Skeletal muscle tissue (tissue), 4 donors: Measurements from ENCODE around the gene PNPLA1. TPM values are rescaled to one million over a fixed set of nuclear protein-coding genes. Genes with fewer than 3 reads are reported as not detected.

Experiments used
- H3K27ac ChIP-seq: one replicate; pipeline ENCODE4 v1.7.0; 2013; ENCODE audit warnings: mild to moderate bottlenecking, low read depth, low read length, inconsistent platforms
- H3K27me3 ChIP-seq, 3 donors: one replicate each; pipeline ENCODE4 v1.7.0; 2013; ENCODE audit warnings: low read length in 3 of 3; ENCODE audit not compliant: control insufficient read depth in 3 of 3, insufficient read depth in 3 of 3
- H3K36me3 ChIP-seq, 3 donors: one replicate each; pipeline ENCODE4 v1.7.0; 2013; ENCODE audit warnings: low read length in 3 of 3; ENCODE audit not compliant: control insufficient read depth in 3 of 3, insufficient read depth in 3 of 3
- H3K4me1 ChIP-seq, 3 donors: one replicate each; pipeline ENCODE4 v1.7.0; 2013; ENCODE audit warnings: low read length in 3 of 3, mild to moderate bottlenecking in 3 of 3; ENCODE audit not compliant: control insufficient read depth in 3 of 3, insufficient read depth in 3 of 3
- H3K4me3 ChIP-seq, 3 donors: one replicate each; pipeline ENCODE4 v1.7.0; 2013; ENCODE audit warnings: low read length in 3 of 3
- H3K9ac ChIP-seq, 3 donors: one replicate each; pipeline ENCODE4 v1.7.0; 2013; ENCODE audit warnings: low read length in 3 of 3, mild to moderate bottlenecking in 3 of 3, moderate library complexity in 2 of 3, low read depth in 1 of 3
- H3K9me3 ChIP-seq, 3 donors: one replicate each; pipeline ENCODE4 v1.7.0; 2013; ENCODE audit warnings: low read length in 3 of 3; ENCODE audit not compliant: control insufficient read depth in 3 of 3
- total RNA-seq: library from RNA; depleted of rRNA; stranded (reverse); fragments of >200 nt; gene quantifications from one replicate; pipeline ENCODE4 v1.2.3, GENCODE V29; 2014
- donor health status: Osteomylitis.

The PNPLA1 gene
- total RNA-seq, 1 donor from 2014 or later, result not detected

GRCh38 chr6:36245572-36246061 is 24.2 kb upstream of the PNPLA1 start:
- no peak overlapping the region for H3K4me3 ChIP-seq
- H3K36me3 ChIP-seq, result no peaks in the 10 kb centered on the region
- no peaks in the 10 kb centered on the region for H3K9me3 ChIP-seq
- peak overlapping the region in 1 of 3 donors; percentile 33 for H3K9ac ChIP-seq
- H3K4me1 ChIP-seq, result peaks cover 0 to 6% (median 0%) of the 10 kb centered on the region in 3 donors
- peaks cover 0 to 3% (median 0%) of the 10 kb centered on the region in 3 donors for H3K27me3 ChIP-seq
- H3K27ac ChIP-seq, result no peak overlapping the region

GRCh38 chr6:36246506-36247268 is 23.2 kb upstream of the PNPLA1 start:
- H3K9me3 ChIP-seq, result no peaks in the 10 kb centered on the region
- H3K27ac ChIP-seq, result no peak overlapping the region
- H3K4me3 ChIP-seq, result no peak overlapping the region
- H3K36me3 ChIP-seq, result no peaks in the 10 kb centered on the region
- peaks cover 0 to 6% (median 0%) of the 10 kb centered on the region in 3 donors for H3K4me1 ChIP-seq
- H3K27me3 ChIP-seq, result peaks cover 0 to 3% (median 0%) of the 10 kb centered on the region in 3 donors
- H3K9ac ChIP-seq, result no peak overlapping the region

DNA sequence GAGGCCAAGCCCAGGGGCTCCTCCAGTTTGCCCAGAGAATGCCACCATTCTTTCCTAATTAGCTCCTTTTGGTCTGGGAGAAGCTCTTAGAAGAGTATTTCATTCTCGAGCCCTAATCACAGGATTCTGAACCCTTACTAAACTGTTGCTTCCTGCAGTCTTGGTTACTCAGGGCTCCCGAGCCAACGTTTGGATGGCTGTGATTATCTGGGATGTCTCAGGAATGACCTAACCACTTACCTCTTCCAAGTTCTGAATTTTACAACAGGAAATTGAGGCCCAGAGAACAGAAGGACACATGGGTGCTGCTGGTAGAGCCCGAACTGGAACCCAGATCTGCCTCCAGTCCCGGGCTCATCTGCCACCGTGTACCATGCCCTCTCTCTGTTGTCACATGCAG is 22.2 kb upstream of the PNPLA1 start:
- Histone ChIP-seq H3K27ac (no peak overlapping the region), H3K9me3 (no peaks in the 10 kb centered on the region), H3K4me3 (no peak overlapping the region), H3K9ac (no peak overlapping the region), H3K4me1 (peaks cover 0 to 6% (median 0%) of the 10 kb centered on the region in 3 donors), H3K36me3 (no peaks in the 10 kb centered on the region), H3K27me3 (no peaks in the 10 kb centered on the region)

GRCh38 chr6:36248980-36249379 is 20.9 kb upstream of the PNPLA1 start:
- H3K27me3 ChIP-seq, result no peaks in the 10 kb centered on the region
- no peak overlapping the region for H3K4me3 ChIP-seq

GRCh38 chr6:36249536-36249935 is 20.3 kb upstream of the PNPLA1 start:
- Histone ChIP-seq H3K36me3 (no peaks in the 10 kb centered on the region), H3K27me3 (no peaks in the 10 kb centered on the region), H3K27ac (no peak overlapping the region)

More at GRCh38 chr6:36248980-36249379, 20.9 kb upstream of the PNPLA1 start:
- Histone ChIP-seq H3K36me3 (no peaks in the 10 kb centered on the region), H3K27ac (no peak overlapping the region), H3K9me3 (no peaks in the 10 kb centered on the region), H3K9ac (no peak overlapping the region), H3K4me1 (peaks cover 0 to 6% (median 0%) of the 10 kb centered on the region in 3 donors)

DNA sequence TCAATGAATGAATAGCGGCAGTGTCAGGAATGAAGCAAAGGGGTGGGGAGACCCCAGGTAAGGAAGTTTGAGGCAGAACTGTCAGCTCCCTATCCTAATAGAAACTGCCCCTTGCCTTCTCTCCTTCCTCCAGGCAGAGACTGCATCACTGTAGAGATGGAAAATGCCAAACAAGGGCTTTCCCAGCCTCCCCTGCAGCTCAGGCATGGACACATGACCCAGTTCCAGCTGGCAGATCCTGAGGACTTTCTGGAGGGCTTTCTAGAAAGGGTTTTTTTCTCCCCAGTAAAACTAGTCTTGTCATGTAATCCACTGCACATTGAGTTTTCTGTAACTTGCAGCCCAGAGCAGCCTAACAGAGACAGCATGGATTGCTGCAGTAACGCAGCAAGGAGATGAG is 17.9 kb upstream of the PNPLA1 start:
- Histone ChIP-seq H3K27ac (no peak overlapping the region), H3K9ac (no peak overlapping the region), H3K36me3 (no peaks in the 10 kb centered on the region), H3K4me3 (no peak overlapping the region), H3K27me3 (no peaks in the 10 kb centered on the region), H3K4me1 (peaks cover 0 to 6% (median 0%) of the 10 kb centered on the region in 3 donors), H3K9me3 (no peaks in the 10 kb centered on the region)

More at GRCh38 chr6:36249536-36249935, 20.3 kb upstream of the PNPLA1 start:
- Histone ChIP-seq H3K4me1 (peaks cover 0 to 6% (median 0%) of the 10 kb centered on the region in 3 donors), H3K9me3 (no peaks in the 10 kb centered on the region), H3K9ac (no peak overlapping the region), H3K4me3 (no peak overlapping the region)

- no peak overlapping the region for H3K9ac ChIP-seq
Measured at GRCh38 chr6:36263390-36264000, 6.4 kb upstream of the PNPLA1 start.

DNA sequence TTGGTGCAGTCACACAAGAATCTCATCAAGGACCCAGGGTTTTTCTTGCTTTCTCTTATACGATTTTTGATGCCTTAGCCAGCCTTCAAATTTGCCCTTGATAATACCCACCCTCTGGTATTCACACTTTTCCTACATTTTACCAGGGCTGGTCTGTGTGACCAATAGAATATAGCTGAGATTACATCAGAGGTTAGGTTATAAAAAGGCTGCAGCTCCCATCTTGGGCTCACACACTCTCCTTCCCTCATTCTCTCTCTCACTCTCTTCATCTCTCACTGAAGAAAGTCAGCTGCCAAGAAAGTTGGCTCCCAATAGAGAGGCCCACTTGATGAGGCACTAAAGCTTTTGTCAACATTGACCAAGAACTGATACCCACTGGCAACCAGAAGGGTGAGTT is 4.1 kb upstream of the PNPLA1 start:
- H3K27ac ChIP-seq, result no peak overlapping the region
- H3K9me3 ChIP-seq, result peaks cover 2 to 8% (median 5%) of the 10 kb centered on the region in 3 donors
- no peak overlapping the region for H3K4me3 ChIP-seq
- peaks cover 22 to 28% (median 26%) of the 10 kb centered on the region in 3 donors for H3K27me3 ChIP-seq
- no peaks in the 10 kb centered on the region for H3K36me3 ChIP-seq
- no peaks in the 10 kb centered on the region for H3K4me1 ChIP-seq
- H3K9ac ChIP-seq, result no peak overlapping the region

More at GRCh38 chr6:36263390-36264000, 6.4 kb upstream of the PNPLA1 start:
- H3K27ac ChIP-seq, result no peak overlapping the region
- H3K36me3 ChIP-seq, result no peaks in the 10 kb centered on the region
- H3K4me1 ChIP-seq, result no peaks in the 10 kb centered on the region
- H3K4me3 ChIP-seq, result no peak overlapping the region
- H3K27me3 ChIP-seq, result peaks cover 5 to 10% (median 8%) of the 10 kb centered on the region in 3 donors
- H3K9me3 ChIP-seq, result peaks cover 2 to 8% (median 5%) of the 10 kb centered on the region in 3 donors

DNA sequence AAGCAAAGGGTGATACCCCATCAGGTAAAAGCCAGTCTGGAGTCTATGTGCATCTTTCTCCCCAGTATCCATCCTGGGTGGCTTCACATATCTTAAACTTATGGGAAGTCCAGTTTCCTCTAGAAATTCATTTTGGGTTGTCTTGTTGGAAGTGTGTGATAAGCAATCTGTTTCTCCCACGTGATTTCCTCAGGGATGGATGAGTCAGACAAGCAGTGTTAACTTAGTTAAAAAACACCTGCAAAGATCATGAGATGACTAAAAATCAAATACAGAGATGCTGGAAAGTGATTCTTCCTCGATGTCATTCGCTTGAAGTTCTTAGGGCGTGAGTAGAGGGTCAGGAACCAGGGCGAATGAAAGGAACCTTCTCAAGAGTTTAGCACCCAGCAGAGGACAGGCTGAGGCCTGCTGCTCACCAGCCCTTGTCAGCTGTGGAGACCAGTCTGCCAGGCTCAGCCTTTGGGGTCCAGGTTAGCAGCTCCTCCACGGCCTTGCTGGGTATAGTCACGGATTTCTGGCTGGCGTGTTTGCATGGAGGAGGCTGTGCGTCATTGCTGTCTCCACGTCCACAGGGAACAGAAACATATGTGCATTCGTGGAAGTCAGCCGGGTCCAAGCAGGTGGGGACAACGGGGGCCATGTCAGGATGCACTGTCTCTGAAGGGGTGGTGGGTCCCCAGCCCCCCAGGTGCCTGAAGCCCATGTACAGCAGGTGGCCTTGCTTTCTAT is 2.8 kb upstream of the PNPLA1 start:
- Histone ChIP-seq H3K27ac (no peak overlapping the region), H3K4me3 (no peak overlapping the region), H3K9me3 (peaks cover 2 to 8% (median 5%) of the 10 kb centered on the region in 3 donors), H3K36me3 (no peaks in the 10 kb centered on the region), H3K9ac (no peak overlapping the region), H3K4me1 (no peaks in the 10 kb centered on the region), H3K27me3 (peaks cover 31 to 37% (median 35%) of the 10 kb centered on the region in 3 donors)
